ENCODE data around the gene TMTC1.
A peak's percentile ranks its signal among the peaks of the same experiment; 100 is the strongest.

Gene TMTC1

GRCh38 chr12:29707846-29708245 lies 75.9 kb downstream of the TMTC1 start:
- no peak for DNase-seq

DNA sequence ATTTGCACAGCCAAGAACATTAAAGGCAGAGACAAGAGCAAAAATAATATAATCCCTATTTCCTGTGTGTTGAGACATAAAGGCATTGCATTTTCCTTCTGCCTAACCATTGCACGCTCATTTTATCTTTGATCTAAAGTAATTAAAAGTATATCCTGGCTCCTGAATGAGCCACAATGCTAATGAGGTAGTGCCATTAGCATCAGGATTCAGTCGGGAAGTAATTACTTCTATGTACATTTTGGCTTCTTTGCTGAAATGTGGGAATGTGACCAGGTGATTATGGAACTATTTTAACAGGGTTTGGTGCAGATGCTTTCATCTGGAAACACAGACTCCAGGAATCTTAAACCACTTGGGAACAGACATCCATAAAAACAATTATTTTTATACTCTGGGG lies 77.4 kb downstream of the TMTC1 start:
- DNase-seq: no peak

DNA sequence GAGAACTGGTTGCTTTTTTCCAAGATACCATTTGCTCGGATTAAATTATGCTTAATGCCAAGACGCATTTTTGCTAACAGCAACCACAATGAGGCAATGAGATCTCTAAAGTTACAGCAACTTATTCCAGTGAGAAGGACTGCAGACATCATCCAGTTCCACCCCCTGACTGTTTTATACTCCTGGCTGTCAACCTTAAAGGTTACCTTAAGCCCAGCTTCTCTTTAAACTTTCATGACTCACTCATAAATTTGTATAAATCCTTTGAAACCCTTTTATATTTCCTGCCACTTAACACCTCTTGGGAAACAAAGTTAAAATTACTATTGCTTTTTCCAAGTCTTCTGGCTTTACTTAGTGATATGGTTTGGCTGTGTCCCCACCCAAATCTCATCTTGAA lies 80.2 kb downstream of the TMTC1 start:
- DNase-seq: no peak

- no peak for DNase-seq
Measured at GRCh38 chr12:29702972-29703371, 80.8 kb downstream of the TMTC1 start.

GRCh38 chr12:29702222-29702621 lies 81.5 kb downstream of the TMTC1 start:
- DNase-seq: no peak

DNA sequence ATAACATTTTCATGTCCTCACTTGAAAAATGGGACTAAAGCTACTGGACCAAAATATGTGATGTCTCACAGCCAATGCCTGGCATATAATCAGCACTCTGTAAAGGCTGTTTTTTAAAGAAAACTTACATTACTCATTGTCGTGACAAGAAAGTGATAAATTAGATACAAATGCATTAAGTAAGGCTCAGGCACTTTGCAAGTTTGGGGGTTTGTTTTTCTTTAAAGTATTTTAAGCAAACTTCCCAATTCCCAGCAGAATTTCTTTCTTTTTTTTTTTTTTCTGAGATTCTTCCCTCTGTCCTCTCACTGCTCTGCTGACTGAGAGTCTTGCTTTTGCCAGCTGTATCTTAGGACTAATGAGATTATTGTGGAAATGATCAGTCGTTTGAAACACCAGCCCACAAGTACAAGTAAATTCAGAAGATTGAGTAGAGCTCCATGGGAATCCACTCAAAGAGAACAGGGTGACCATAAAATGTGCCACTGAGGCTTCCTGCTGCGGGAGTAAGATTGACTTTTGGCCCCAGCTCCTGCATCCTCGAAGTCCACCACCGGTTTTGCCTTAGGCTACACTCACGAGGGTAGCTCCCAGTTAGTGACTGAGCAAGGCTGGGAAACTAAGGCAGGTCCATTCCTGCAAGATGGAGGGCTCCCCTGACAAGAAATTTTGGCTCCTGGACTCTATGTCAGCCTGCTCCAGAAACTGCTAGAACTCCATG lies 82.8 kb downstream of the TMTC1 start:
- DNase-seq: no peak

DNA sequence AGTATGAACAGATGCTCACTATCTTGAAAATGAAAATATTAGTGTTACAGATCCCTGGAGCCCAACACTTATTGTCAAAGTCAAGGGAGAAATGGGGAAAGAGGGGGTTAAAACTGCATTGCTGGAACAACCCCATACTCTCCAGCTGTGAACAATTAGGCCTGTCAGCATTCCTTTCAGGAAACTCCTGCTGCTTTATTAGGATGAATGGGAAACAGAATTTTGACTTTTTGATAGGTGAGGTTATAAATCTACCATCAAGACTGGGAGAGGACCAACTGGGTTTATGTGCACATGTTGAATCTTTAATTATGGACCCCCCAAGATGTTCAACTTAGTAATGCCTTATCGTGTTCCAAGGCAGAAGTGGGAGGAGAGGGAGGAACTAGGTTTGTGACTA lies 85.0 kb downstream of the TMTC1 start:
- no peak for DNase-seq

DNA sequence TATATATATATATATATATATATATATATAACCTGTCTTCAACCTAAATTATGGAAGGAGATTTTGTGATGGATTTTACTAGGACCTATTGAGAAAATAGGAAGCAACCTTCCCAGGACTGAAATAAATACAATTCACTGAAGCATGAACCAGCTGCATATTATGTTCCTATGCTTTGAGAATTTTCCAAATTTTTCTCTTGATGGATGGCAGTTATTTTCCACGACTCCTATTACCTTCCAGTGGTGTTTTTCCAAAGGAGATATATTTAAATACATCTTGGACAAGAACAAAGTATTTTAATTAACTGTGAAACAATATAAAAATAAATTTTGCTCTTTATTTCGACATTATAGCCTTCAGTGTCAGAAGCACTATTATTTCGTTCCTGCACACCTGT lies 87.9 kb downstream of the TMTC1 start:
- DNase-seq: no peak

GRCh38 chr12:29695026-29695425 lies 88.7 kb downstream of the TMTC1 start:
- DNase-seq: no peak

- no peak for DNase-seq
Measured at GRCh38 chr12:29694002-29694401, 89.7 kb downstream of the TMTC1 start.

DNA sequence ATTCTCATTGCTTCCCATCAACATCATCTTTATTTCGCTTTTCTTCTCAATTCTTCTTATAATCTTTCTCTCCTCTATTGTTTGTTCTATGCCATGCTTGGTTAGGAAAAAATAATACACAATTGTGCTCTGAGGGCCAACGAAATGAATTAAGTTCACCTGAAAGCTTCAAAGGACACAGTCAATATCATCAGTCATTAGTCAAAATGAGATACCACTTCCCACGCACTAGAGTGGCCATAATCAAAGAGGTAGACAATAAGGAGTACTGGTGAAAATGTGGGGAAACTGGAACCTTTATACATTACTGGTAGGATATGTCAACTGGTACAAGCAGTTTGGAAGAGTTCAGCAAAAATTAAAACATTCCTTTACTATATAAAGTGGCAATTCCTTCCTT lies 91.5 kb downstream of the TMTC1 start:
- no peak for DNase-seq

GRCh38 chr12:29691161-29691854 lies 92.4 kb downstream of the TMTC1 start:
- no peak for DNase-seq

GRCh38 chr12:29690728-29691127 lies 93.0 kb downstream of the TMTC1 start:
- DNase-seq: no peak

DNA sequence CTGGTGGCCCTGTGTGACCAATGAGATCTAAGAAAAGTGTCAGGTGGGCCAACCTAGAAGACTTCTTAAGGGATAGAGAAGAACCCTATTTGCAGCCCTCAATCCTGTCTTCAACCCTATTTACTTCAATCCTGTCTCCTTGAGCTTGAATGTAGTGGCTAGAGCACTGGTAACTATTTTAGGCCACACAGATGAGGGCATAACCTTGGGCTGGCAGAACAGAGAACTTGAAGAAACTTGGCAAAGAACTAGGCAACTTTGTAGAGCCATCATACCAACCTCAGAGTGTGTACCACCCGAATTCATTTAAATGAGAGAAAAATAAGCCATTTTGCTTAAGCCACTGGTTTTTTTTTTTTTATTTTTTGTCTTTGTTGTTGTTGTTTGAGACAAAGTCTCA lies 94.8 kb downstream of the TMTC1 start:
- DNase-seq: no peak

GRCh38 chr12:29682088-29682487 lies 101.7 kb downstream of the TMTC1 start:
- no peak for DNase-seq

GRCh38 chr12:29681370-29681769 lies 102.4 kb downstream of the TMTC1 start:
- no peak for DNase-seq

DNA sequence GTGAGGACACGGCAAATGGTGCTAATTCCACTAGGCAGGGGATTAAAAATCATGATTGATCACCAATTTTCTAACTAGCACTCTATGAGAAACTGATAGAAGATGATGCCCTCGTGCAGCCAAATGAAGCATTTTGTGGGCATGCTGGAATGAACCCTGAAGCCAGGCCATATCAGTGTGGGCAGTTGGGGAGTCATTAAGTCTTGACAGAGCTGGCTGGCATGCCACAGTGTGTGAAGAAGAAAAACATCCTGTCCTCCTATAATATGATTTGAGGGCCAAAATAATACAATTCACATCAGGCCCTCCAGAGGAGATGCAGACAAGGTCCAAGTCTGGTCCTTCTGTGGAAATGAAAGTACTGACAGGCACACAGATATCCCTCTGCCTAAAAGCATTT lies 107.1 kb downstream of the TMTC1 start:
- DNase-seq: no peak

DNA sequence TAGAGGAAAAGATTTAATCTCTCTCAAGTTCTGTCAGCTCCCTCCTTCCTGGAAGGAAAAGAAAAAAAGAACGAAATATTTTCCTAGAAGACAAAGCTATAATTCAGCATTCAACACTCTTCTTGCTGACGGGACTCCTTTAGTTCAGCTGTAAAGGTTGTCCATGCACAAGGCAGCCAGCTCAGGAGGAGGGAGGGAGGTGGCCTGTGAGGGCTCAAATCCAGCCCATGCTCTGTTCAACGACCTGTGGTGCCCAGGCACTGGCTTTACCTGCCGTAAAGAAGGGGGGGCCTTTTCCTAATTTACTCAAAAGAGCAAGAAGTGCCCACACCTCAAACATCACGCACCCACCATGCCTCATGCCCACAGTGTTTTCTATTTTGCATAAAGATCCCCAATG lies 109.3 kb downstream of the TMTC1 start:
- DNase-seq: peak; percentile 27

DNA sequence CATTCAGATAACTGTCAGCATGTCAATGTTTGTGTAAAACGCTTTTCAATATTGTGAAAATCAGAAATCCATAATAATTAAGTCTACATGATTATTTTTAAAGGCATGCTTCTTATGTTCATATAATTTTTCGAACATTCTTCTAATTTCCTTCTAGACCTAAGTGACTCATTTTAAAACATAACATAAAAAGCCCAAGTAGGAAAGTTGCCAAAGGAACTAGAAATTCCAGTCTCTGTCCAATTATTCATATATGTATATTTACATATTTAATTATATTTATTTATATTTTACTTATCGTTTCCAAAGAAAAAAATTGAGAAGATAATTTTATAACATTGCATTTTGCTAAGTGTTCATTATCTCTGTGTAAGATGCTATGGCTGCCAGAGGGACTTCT lies 110.4 kb downstream of the TMTC1 start:
- DNase-seq: no peak

DNA sequence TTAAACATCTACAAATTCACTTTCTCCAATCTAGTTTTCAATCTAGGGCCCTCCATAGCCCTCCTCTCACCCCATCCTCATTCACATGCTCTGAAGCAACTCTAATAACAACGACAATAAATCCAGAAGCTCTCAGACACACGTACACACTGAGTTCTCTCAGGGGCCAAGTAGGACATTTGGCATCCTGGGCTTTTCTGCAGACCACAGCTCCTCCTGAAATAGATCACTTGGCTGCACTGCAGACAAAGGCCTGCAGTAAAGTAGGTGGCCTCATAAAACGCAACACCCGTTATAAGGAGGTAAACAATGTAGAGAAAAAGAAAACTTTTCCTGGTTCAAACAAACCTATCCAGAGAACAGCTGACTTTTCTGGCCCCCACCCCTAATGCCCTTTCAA lies 111.2 kb downstream of the TMTC1 start:
- no peak for DNase-seq

GRCh38 chr12:29671742-29672141 lies 112.0 kb downstream of the TMTC1 start:
- DNase-seq: no peak

DNA sequence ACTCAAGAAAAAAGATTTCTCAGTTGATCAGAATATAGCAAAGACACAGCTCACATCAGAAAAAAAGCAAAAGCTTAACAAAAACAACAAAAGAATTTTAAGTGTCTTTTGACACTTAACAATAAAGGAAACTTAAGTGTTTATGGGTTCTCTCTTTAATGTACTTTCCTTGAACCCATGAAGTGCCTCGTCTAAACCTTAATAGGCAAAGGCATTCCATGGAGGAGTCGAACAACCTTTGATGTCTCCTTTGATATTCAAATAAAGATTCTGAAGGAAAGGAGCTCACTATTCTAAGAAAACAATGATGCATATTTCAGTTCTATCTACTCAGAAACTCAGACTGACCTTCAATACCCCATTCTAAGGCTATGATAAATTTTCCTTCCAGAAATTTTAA lies 116.7 kb downstream of the TMTC1 start:
- DNase-seq: no peak

DNA sequence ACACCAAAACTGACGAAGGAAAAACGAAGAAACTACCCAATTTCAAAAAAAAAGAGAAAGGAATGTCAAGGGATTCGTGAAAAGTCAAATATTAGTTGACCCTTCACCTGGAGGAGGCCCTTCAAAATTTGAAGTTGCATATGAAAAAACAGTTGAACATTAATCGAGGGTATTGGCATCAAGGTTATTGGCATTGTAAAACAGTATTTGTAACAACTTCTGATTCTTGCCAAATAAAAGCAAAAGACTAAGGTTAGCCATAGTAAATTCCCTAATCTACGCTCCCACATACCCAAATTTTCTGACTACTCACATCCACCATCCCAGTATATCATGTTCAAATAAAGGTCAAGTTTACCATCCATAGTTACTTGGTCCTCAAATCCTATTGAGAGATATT lies 118.6 kb downstream of the TMTC1 start:
- DNase-seq: no peak

- peak; percentile 28 for DNase-seq
Measured at GRCh38 chr12:29662734-29663323, 120.9 kb downstream of the TMTC1 start.
